H1 (cell line): ENCODE results near the gene TNFRSF11A. TPM values are rescaled to one million over a fixed set of nuclear protein-coding genes. Genes with fewer than 3 reads are reported as not detected.

ENCODE experiments used
- CTCF ChIA-PET: fragments of 300-600 bp; sonication (Branson Sonifier 250); formaldehyde crosslinking; loops from one replicate; lab custom pipeline; 2021; ENCODE audit not compliant: partially characterized antibody; lab: Charles Lee
- POLR2A ChIA-PET: fragments of 300-600 bp; sonication (Branson Sonifier 250); formaldehyde crosslinking; loops from one replicate; lab custom pipeline; 2021; ENCODE audit warnings: inconsistent platforms; ENCODE audit not compliant: partially characterized antibody; lab: Charles Lee
- DNase-seq, 2 experiments: peaks; one replicate each; pipeline versions ENCODE4 v3.0.0 to v3.0.0-alpha.2; 2010 to 2022; ENCODE audit warnings: low spot score in 2 of 2, low read depth in 1 of 2, mixed read lengths in 1 of 2
- FAIRE-seq: peaks from 2 replicates; lab custom pipeline; 2011; peaks lifted over from hg19 to GRCh38; lab: Jason Lieb, UNC
- H2AFZ ChIP-seq: 2 replicates; pipeline ENCODE4 v1.8.1; 2012; ENCODE audit warnings: low read length, inconsistent platforms
- H2AK5ac ChIP-seq: 2 replicates; pipeline ENCODE4 v1.6.1; 2013; ENCODE audit warnings: low read depth, low read length
- H2BK120ac ChIP-seq: replicated peaks from 2 replicates; pipeline ENCODE3; 2013; ENCODE audit warnings: low read depth, low read length, inconsistent platforms
- H2BK12ac ChIP-seq: 2 replicates; pipeline ENCODE4 v1.6.1; 2013; ENCODE audit warnings: low read depth, low read length
- H2BK15ac ChIP-seq: 2 replicates; pipeline ENCODE4 v1.6.1; 2013; ENCODE audit warnings: low read length
- H2BK20ac ChIP-seq: 2 replicates; pipeline ENCODE4 v1.6.1; 2013; ENCODE audit warnings: low read length
- H2BK5ac ChIP-seq: 2 replicates; pipeline ENCODE4 v1.6.1; 2013; ENCODE audit warnings: low read depth, low read length
- H3K14ac ChIP-seq: 2 replicates; pipeline ENCODE4 v1.6.1; 2013; ENCODE audit warnings: inconsistent platforms; ENCODE audit not compliant: insufficient read length
- H3K18ac ChIP-seq: 2 replicates; pipeline ENCODE4 v1.6.1; 2013; ENCODE audit warnings: low read length; ENCODE audit errors: extremely low read depth
- H3K23ac ChIP-seq: 2 replicates; pipeline ENCODE4 v1.6.1; 2013; ENCODE audit warnings: inconsistent platforms; ENCODE audit not compliant: insufficient read length
- H3K23me2 ChIP-seq: 2 replicates; pipeline ENCODE4 v1.6.1; 2013; ENCODE audit warnings: low read depth, low read length
- H3K27ac ChIP-seq: 2 replicates; pipeline ENCODE4 v1.6.1; 2011; ENCODE audit warnings: low read depth, low read length, inconsistent platforms
- H3K27me3 ChIP-seq, 4 experiments: replicated peaks in 1 of 4; 1 replicate in 1 of 4; 2 replicates in 3 of 4; pipeline versions ENCODE4 v1.6.1 to v1.8.1; 2011 to 2013; ENCODE audit warnings: low read length in 3 of 4, mild to moderate bottlenecking in 3 of 4, inconsistent platforms in 2 of 4, mixed read lengths in 2 of 4, moderate library complexity in 1 of 4; ENCODE audit not compliant: control insufficient read depth in 3 of 4, insufficient read depth in 3 of 4; ENCODE audit errors: extremely low read depth in 1 of 4
- H3K36me3 ChIP-seq, 4 experiments: 2 replicates each; pipeline versions ENCODE4 v1.6.1 to v1.8.1; 2011 to 2013; ENCODE audit warnings: mild to moderate bottlenecking in 4 of 4, low read length in 3 of 4, moderate library complexity in 2 of 4, control low read depth in 1 of 4, inconsistent platforms in 1 of 4; ENCODE audit not compliant: insufficient read depth in 4 of 4, control insufficient read depth in 2 of 4
- H3K4ac ChIP-seq: replicated peaks from 2 replicates; pipeline ENCODE3; 2013; ENCODE audit warnings: low read length, low read depth, mixed read lengths, inconsistent platforms; ENCODE audit not compliant: insufficient read length
- H3K4me1 ChIP-seq, 4 experiments: replicated peaks in 1 of 4; 1 replicate in 1 of 4; 2 replicates in 3 of 4; pipeline versions ENCODE4 v1.6.1 to v1.8.1; 2011 to 2013; ENCODE audit warnings: low read length in 3 of 4, inconsistent platforms in 2 of 4, mixed read lengths in 1 of 4; ENCODE audit not compliant: insufficient read depth in 4 of 4, control insufficient read depth in 3 of 4
- H3K4me2 ChIP-seq, 2 experiments: 2 replicates each; pipeline versions ENCODE4 v1.6.1 to v1.8.1; 2011 to 2013; ENCODE audit warnings: low read depth in 2 of 2, low read length in 2 of 2, control low read depth in 1 of 2, inconsistent platforms in 1 of 2, mild to moderate bottlenecking in 1 of 2; ENCODE audit not compliant: insufficient read depth in 1 of 2
- H3K4me3 ChIP-seq, 4 experiments: fragments of 200-600, 300-600 bp in 1 of 4; sonication (generic), shearing (Covaris generic), sonication (Bioruptor Twin) in 1 of 4; 2 replicates each; pipeline versions ENCODE4 v1.5.1 to v1.8.1; 2011 to 2016; ENCODE audit warnings: low read length in 4 of 4, low read depth in 3 of 4, control low read depth in 2 of 4, inconsistent platforms in 2 of 4, mild to moderate bottlenecking in 2 of 4, mixed read lengths in 1 of 4, moderate library complexity in 1 of 4; ENCODE audit not compliant: insufficient read depth in 2 of 4; ENCODE audit errors: extremely low read depth in 1 of 4
- H3K56ac ChIP-seq: replicated peaks from 2 replicates; pipeline ENCODE3; 2013; ENCODE audit warnings: low read depth, mild to moderate bottlenecking, mixed read lengths, low read length, inconsistent platforms; ENCODE audit not compliant: insufficient read length
- H3K79me1 ChIP-seq: 2 replicates; pipeline ENCODE4 v1.6.1; 2013; ENCODE audit warnings: low read depth, low read length, control low read depth
- H3K79me2 ChIP-seq, 2 experiments: 2 replicates each; pipeline versions ENCODE4 v1.6.1 to v1.8.1; 2012 to 2013; ENCODE audit warnings: low read length in 2 of 2, mild to moderate bottlenecking in 2 of 2, inconsistent platforms in 1 of 2; ENCODE audit not compliant: insufficient read depth in 2 of 2, control insufficient read depth in 1 of 2
- H3K9ac ChIP-seq, 4 experiments: replicated peaks in 1 of 4; 1 replicate in 1 of 4; 2 replicates in 3 of 4; pipeline versions ENCODE4 v1.6.1 to v1.8.1; 2011 to 2013; ENCODE audit warnings: low read depth in 3 of 4, low read length in 3 of 4, control low read depth in 2 of 4, mild to moderate bottlenecking in 2 of 4, moderate library complexity in 2 of 4, inconsistent platforms in 1 of 4; ENCODE audit errors: extremely low read depth in 1 of 4
- H3K9me3 ChIP-seq, 2 experiments: 2 replicates each; pipeline versions ENCODE4 v1.6.1 to v1.8.1; 2012 to 2013; ENCODE audit warnings: mild to moderate bottlenecking in 2 of 2, moderate library complexity in 2 of 2, control low read depth in 1 of 2, inconsistent platforms in 1 of 2, low read depth in 1 of 2, low read length in 1 of 2, mixed read lengths in 1 of 2; ENCODE audit not compliant: insufficient read depth in 2 of 2
- H4K20me1 ChIP-seq, 2 experiments: replicated peaks in 1 of 2; 2 replicates each; pipeline versions ENCODE3 to v1.8.1; 2011 to 2013; ENCODE audit warnings: inconsistent platforms in 2 of 2, low read length in 2 of 2, mild to moderate bottlenecking in 1 of 2; ENCODE audit not compliant: insufficient read depth in 2 of 2, control insufficient read depth in 1 of 2
- H4K5ac ChIP-seq: 2 replicates; pipeline ENCODE4 v1.6.1; 2013; ENCODE audit warnings: low read length, low read depth, mixed read lengths, inconsistent platforms; ENCODE audit not compliant: insufficient read length
- H4K8ac ChIP-seq: 2 replicates; pipeline ENCODE4 v1.8.0; 2013; ENCODE audit warnings: mild to moderate bottlenecking, moderate library complexity, low read length, inconsistent platforms; ENCODE audit not compliant: insufficient read depth; ENCODE audit errors: extremely low read depth
- H4K91ac ChIP-seq: replicated peaks from 2 replicates; pipeline ENCODE3; 2013; ENCODE audit warnings: low read length, mixed read lengths, inconsistent platforms; ENCODE audit not compliant: insufficient read length
- ATF3 ChIP-seq: IDR thresholded peaks from 2 replicates; pipeline ENCODE4 v1.6.1; 2011; ENCODE audit warnings: low read depth, mild to moderate bottlenecking, low read length; ENCODE audit not compliant: insufficient read depth
- CHD2 ChIP-seq: IDR thresholded peaks from 2 replicates; pipeline ENCODE4 v1.6.1; 2012; ENCODE audit warnings: low read length, improper control_type of control experiment
- EP300 ChIP-seq, 2 experiments: IDR thresholded peaks; 1 replicate in 1 of 2; 2 replicates in 1 of 2; pipeline ENCODE4 v1.6.1; 2011 to 2012; ENCODE audit warnings: low read depth in 2 of 2, low read length in 2 of 2, mild to moderate bottlenecking in 2 of 2, borderline replicate concordance in 1 of 2, inconsistent platforms in 1 of 2, moderate library complexity in 1 of 2
- HDAC2 ChIP-seq, 2 experiments: fragments of 300-600 bp in 1 of 2; sonication (generic) in 1 of 2; IDR thresholded peaks; 2 replicates each; pipeline ENCODE4 v1.6.1; 2011 to 2012; ENCODE audit warnings: low read depth in 2 of 2, low read length in 2 of 2, mild to moderate bottlenecking in 2 of 2, moderate library complexity in 2 of 2, borderline replicate concordance in 1 of 2, inconsistent platforms in 1 of 2
- JUN ChIP-seq: IDR thresholded peaks from 2 replicates; pipeline ENCODE4 v1.6.1; 2011; ENCODE audit warnings: low read depth, mild to moderate bottlenecking, improper control_type of control experiment, low read length
- KDM4A ChIP-seq: IDR thresholded peaks from one replicate; pipeline ENCODE4 v1.7.1; 2012; ENCODE audit warnings: low read depth, mild to moderate bottlenecking, moderate library complexity, low read length, inconsistent platforms; ENCODE audit not compliant: severe bottlenecking
- KDM5A ChIP-seq: fragments of 200-600 bp; IDR thresholded peaks from 2 replicates; pipeline ENCODE4 v1.7.1; 2012; ENCODE audit warnings: mild to moderate bottlenecking, low read length, inconsistent platforms, mixed read lengths
- SIN3A ChIP-seq, 2 experiments: IDR thresholded peaks in 1 of 2; conservative IDR thresholded peaks in 1 of 2; 2 replicates each; pipeline ENCODE4 v1.6.1; 2011 to 2012; ENCODE audit warnings: low read length in 2 of 2, improper control_type of control experiment in 1 of 2, low read depth in 1 of 2, mild to moderate bottlenecking in 1 of 2
- ZNF274 ChIP-seq: IDR thresholded peaks from 2 replicates; pipeline ENCODE4 v1.7.0; 2012; ENCODE audit warnings: low read length, borderline replicate concordance; ENCODE audit errors: extremely low read depth
- WGBS, 2 experiments: shearing (Covaris generic) in 1 of 2; methylation state at CpG; one replicate each; pipeline versions ENCODE4 v1.1.6 to v1.1.7; 2013 to 2015; ENCODE audit warnings: low lambda C conversion rate in 2 of 2, mixed read lengths in 2 of 2, inconsistent platforms in 1 of 2, low coverage in 1 of 2, missing lambda C conversion rate in 1 of 2; ENCODE audit not compliant: insufficient replicate concordance in 2 of 2, insufficient coverage in 1 of 2, insufficient read length in 1 of 2; ENCODE audit errors: extremely low coverage in 1 of 2, missing lambda C conversion rate in 1 of 2; 5-methylcytosine and 5-hydroxymethylcytosine counted together
- polyA plus RNA-seq, 7 experiments: library from polyadenylated mRNA; depleted of rRNA in 3 of 7; stranded (reverse) in 5 of 7; unstranded in 2 of 7; fragments of >200 nt in 5 of 7; fragments of 200-250 nt in 2 of 7; gene quantifications; 1 replicate in 5 of 7; 2 replicates in 1 of 7; 4 replicates in 1 of 7; pipeline versions ENCODE4 v1.2.1 to v1.2.3, GENCODE V29; 2011 to 2013; ENCODE audit warnings: missing spikeins in 2 of 7, mixed read lengths in 2 of 7
- total RNA-seq: library from RNA; stranded (reverse); fragmentation: NEBNext Ultra II Directional; extraction: Animal tissue kit (Norgen Biotek cat#: 25700); gene quantifications from 2 replicates; pipeline ENCODE4 v1.2.1, GENCODE V29; 2021

Gene TNFRSF11A
- total and polyA plus RNA-seq, 2 of the 8 experiments (the other 6 are each of a cell fraction or from before 2014, with no cell fraction given): 8.7 to 10.6 TPM

DNA sequence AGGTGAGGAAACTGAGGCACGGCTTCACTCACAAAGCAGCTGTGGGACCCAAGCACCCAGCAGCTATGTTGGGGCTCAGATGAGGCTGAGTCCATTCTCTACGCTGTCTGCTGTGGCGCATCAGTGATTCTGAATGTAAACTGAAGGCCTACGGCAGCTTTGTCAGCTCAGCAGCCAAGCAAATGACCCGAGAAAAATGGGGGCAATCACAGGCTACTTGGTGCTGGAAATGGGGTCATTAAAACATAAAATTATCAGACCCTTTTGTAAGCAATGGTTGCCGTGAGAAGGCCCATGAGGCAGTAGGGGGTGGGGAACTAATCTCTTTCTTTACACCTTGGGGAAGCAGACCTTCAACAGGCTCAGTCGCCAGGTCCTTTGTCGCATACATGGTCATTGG lies 113.8 kb downstream of the TNFRSF11A start:
- H3K14ac ChIP-seq: no peak overlapping the region
- FAIRE-seq (no peak), DNase-seq (no peak)
- H3K18ac ChIP-seq: no peak overlapping the region
- H3K4me1 ChIP-seq: peaks cover 0 to 4% (median 0%) of the 10 kb centered on the region in 4 experiments; a peak in 1 of 7 replicates
- H2AK5ac ChIP-seq: no peak overlapping the region
- H3K23me2 ChIP-seq: no peaks in the 10 kb centered on the region
- WGBS, 2 experiments: 94% methylated on average over 8 of the region's 8 CpGs; no CpG with 5 or more reads in 1 of the 2 experiments
- H2BK20ac ChIP-seq: no peak overlapping the region
- no peak overlapping the region for H3K27ac ChIP-seq
- H2BK12ac ChIP-seq: no peak overlapping the region
- no peak overlapping the region for H2BK15ac ChIP-seq
- ChIA-PET POLR2A (no interaction called here), CTCF (interaction anchor here (0.8 kb wide), 1 partner anchor 153 kb away, joined by 3 read pairs; no protein-coding TSS in a partner anchor)
- H3K27me3 ChIP-seq: no peaks in the 10 kb centered on the region
- H3K4ac ChIP-seq: no peak overlapping the region
- no peaks in the 10 kb centered on the region for H3K79me2 ChIP-seq
- H3K4me3 ChIP-seq: no peak overlapping the region
- no peak overlapping the region for H2BK120ac ChIP-seq
- H4K8ac ChIP-seq: no peak overlapping the region
- H2AFZ ChIP-seq: no peak overlapping the region
- no peak overlapping the region for H4K5ac ChIP-seq
- H4K91ac ChIP-seq: no peak overlapping the region
- no peaks in the 10 kb centered on the region for H4K20me1 ChIP-seq
- H2BK5ac ChIP-seq: no peak overlapping the region
- no peaks in the 10 kb centered on the region; a peak in 1 of 4 replicates for H3K9me3 ChIP-seq
- no peak overlapping the region for H3K56ac ChIP-seq
- H3K79me1 ChIP-seq: no peaks in the 10 kb centered on the region
- H3K23ac ChIP-seq: no peak overlapping the region
- H3K4me2 ChIP-seq: no peak overlapping the region
- H3K9ac ChIP-seq: no peak overlapping the region
- TF ChIP-seq KDM4A (no peak), SIN3A (conservative IDR thresholded peaks at IDR 0.05 in 1 of 2, IDR thresholded peaks at IDR 0.05 in 1 of 2; ENCODE audit: low read depth in 1 of 2, low read length in 2 of 2) (no peak), CHD2 (no peak), ZNF274 (no peak), EP300 (IDR thresholded peaks at IDR 0.05; ENCODE audit: borderline replicate concordance in 1 of 2, low read depth in 2 of 2, low read length in 2 of 2) (no peak), JUN (no peak), KDM5A (no peak), HDAC2 (IDR thresholded peaks at IDR 0.05; ENCODE audit: borderline replicate concordance in 1 of 2, low read depth in 2 of 2, low read length in 2 of 2) (no peak), ATF3 (no peak)
- no peaks in the 10 kb centered on the region for H3K36me3 ChIP-seq
